Breast epithelium (tissue), 3 donors: ENCODE results near the gene HDAC4.

Experiments
- CTCF ChIP-seq, 3 donors: fragments of 450-650 bp; IDR thresholded peaks; one replicate each; pipeline ENCODE4 v1.5.1; 2016 to 2017; ENCODE audit warnings: antibody characterized with exemption in 3 of 3, mild to moderate bottlenecking in 3 of 3, moderate library complexity in 3 of 3
- POLR2A ChIP-seq: fragments of 450-650 bp; IDR thresholded peaks from one replicate; pipeline ENCODE4 v1.6.1; 2016; ENCODE audit warnings: antibody characterized with exemption, mild to moderate bottlenecking, moderate library complexity

DNA sequence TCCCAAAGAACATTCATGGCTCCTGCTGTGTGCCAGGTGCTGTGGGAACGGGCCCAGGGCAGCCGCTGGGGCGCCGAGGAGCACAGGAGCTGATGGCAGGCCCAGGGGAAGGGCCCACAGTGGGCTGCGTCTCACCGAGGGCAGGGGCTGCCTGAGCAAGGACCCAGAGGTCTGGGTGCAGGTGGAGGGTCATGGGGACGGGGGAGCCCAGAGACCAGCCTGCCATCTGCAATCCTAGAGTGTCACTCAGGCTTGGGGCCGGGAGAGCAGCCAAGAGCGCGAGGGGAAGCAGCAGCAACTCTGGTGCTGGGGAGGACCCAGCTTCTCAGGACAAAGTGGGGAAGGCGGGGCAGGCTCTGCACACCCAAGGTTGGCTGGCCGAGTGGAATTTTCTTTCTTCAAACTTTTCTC lies 207.4 kb downstream of the HDAC4 start:
- TF ChIP-seq POLR2A (no peak), CTCF (IDR thresholded peaks at IDR 0.05) (no peak)
